Renal cortex interstitium (tissue), 11 donors: Measurements from ENCODE around the gene OOEP. TPM values are rescaled to one million over a fixed set of nuclear protein-coding genes. Genes with fewer than 3 reads are reported as not detected.

Experiments used
- DNase-seq, 11 donors: peaks; one replicate each; pipeline ENCODE4 v3.0.0-alpha.2; 2013; ENCODE audit warnings: low read depth in 9 of 11, low spot score in 4 of 11; ENCODE audit errors: extremely low read depth in 1 of 11
- polyA plus RNA-seq, 3 donors: library from polyadenylated mRNA; unstranded; fragments of 120-200 nt; gene quantifications; one replicate each; pipeline ENCODE4 v1.2.1, GENCODE V29; 2013; ENCODE audit not compliant: insufficient read length in 3 of 3

OOEP gene
- polyA plus RNA-seq, 3 donors, result 0.38 to 0.40 TPM; not detected in 1

DNA sequence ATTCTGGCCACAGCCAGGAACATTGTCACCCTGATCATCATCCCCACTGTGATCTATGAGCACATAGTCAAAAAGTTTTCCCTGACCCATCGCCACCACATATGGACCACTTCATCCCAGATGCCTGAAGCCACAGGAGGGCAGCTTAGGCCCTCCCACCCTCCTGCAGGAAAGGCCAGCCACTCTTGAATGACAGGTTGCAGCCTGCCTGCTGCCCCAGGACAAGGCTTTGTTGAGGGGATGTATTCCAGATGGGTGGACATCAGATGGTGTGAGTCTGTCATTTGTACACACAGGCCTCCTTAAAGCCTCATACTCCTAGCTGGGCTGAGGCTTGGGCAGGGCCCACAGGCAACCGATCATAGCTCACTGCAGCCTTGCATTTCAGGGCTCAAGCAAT, 46.4 kb downstream of the OOEP start:
- DNase-seq, result no peak

Other genes starting within 250 kb of the OOEP start
- gene KHDC1L, start 144.4 kb downstream of the OOEP start, polyA plus RNA-seq, result 1 to 10 TPM in 1 of 3 donors, under 1 TPM in 1, not detected in 1; 0.17 to 1.0 TPM
- 1 to 10 TPM; 6.2 to 9.1 (median 7.9) TPM for gene KHDC1, start 106.7 kb downstream of the OOEP start, polyA plus RNA-seq
- gene DPPA5, start 15.6 kb downstream of the OOEP start, polyA plus RNA-seq, result not detected
- gene KHDC3L, start 7.2 kb downstream of the OOEP start, polyA plus RNA-seq, result under 1 TPM in 1 of 3 donors, not detected in 2; 0.20 TPM
- 1 to 10 TPM in 1 of 3 donors, under 1 TPM in 2; 0.37 to 1.3 (median 0.62) TPM for gene DDX43, start 24.9 kb upstream of the OOEP start, polyA plus RNA-seq
- 1 to 10 TPM; 2.9 to 3.2 (median 3.1) TPM for gene CGAS, start 82.4 kb upstream of the OOEP start, polyA plus RNA-seq
- 10 to 100 TPM; 27.4 to 34.7 (median 30.3) TPM for gene MTO1, start 91.8 kb upstream of the OOEP start, polyA plus RNA-seq
- over 10,000 TPM; 18,648 to 21,809 (median 18,824) TPM for gene EEF1A1, start 151.1 kb upstream of the OOEP start, polyA plus RNA-seq